ENCODE data around the gene KDM4C. TPM values are rescaled to one million over a fixed set of nuclear protein-coding genes. Genes with fewer than 3 reads are reported as not detected.

The KDM4C gene
- total and polyA plus RNA-seq, 2 of the 13 experiments (the other 11 are each of a cell fraction or from before 2014, with no cell fraction given): 19.4 to 23.6 TPM

- TF ChIP-seq PLSCR1 (CRISPR knock-in tag; IDR thresholded peaks at IDR 0.05; ENCODE audit: borderline replicate concordance): no peak
- no peak for TF ChIP-seq ZNF333 (CRISPR knock-in tag; IDR thresholded peaks at IDR 0.05; ENCODE audit: borderline replicate concordance)
- no peak for TF ChIP-seq AGO2 (optimal IDR thresholded peaks at IDR 0.05; ENCODE audit: low read depth, low read length)
- no peak for TF ChIP-seq RERE (CRISPR knock-in tag; IDR thresholded peaks at IDR 0.05; ENCODE audit: low read depth)
- TF ChIP-seq HMGXB4 (CRISPR knock-in tag; IDR thresholded peaks at IDR 0.05; ENCODE audit: borderline replicate concordance in 1 of 2, low read depth in 1 of 2): no peak
- no peak for TF ChIP-seq IKZF1 (IDR thresholded peaks at IDR 0.05)
- TF ChIP-seq BCL3 (CRISPR knock-in tag; IDR thresholded peaks at IDR 0.05): no peak
- no peak for TF ChIP-seq REPIN1 (CRISPR knock-in tag; IDR thresholded peaks at IDR 0.05; ENCODE audit: borderline replicate concordance, low read depth)
- no peak for TF ChIP-seq SNRNP70 (IDR thresholded peaks at IDR 0.05; ENCODE audit: low read depth, low read length)
- TF ChIP-seq HMG20A (CRISPR knock-in tag; IDR thresholded peaks at IDR 0.05; ENCODE audit: borderline replicate concordance): no peak; the same call in none of the 2 replicates
- TF ChIP-seq TBX2 (CRISPR knock-in tag; IDR thresholded peaks at IDR 0.05; ENCODE audit: borderline replicate concordance): no peak; the same call in 1 of the 2 replicates
- no peak for TF ChIP-seq NFAT5 (CRISPR knock-in tag; IDR thresholded peaks at IDR 0.05)
- no peak for TF ChIP-seq NR2F2 (IDR thresholded peaks at IDR 0.05; ENCODE audit: borderline replicate concordance, low read depth)
Measured at GRCh38 chr9:6955251-6955921, 197.6 kb downstream of the KDM4C start (continued).
